H1 (cell line): ENCODE data around the gene CHST1. TPM values are rescaled to one million over a fixed set of nuclear protein-coding genes. Genes with fewer than 3 reads are reported as not detected.

Source experiments
- CEBPB ChIP-seq: IDR thresholded peaks from 2 replicates; pipeline ENCODE4 v1.6.1; 2012; ENCODE audit warnings: low read depth, low read length
- CHD7 ChIP-seq: fragments of 300-600 bp; sonication (generic); IDR thresholded peaks from 2 replicates; pipeline ENCODE4 v1.7.1; 2012; ENCODE audit warnings: low read length, moderate library complexity, mild to moderate bottlenecking, inconsistent platforms; ENCODE audit not compliant: insufficient replicate concordance
- SAP30 ChIP-seq: fragments of 300-600 bp; sonication (generic); IDR thresholded peaks from 2 replicates; pipeline ENCODE4 v1.7.1; 2012; ENCODE audit warnings: low read length, moderate library complexity, mild to moderate bottlenecking, inconsistent platforms; ENCODE audit not compliant: insufficient read depth, insufficient replicate concordance
- polyA plus RNA-seq, 7 experiments: library from polyadenylated mRNA; depleted of rRNA in 3 of 7; stranded (reverse) in 5 of 7; unstranded in 2 of 7; fragments of >200 nt in 5 of 7; fragments of 200-250 nt in 2 of 7; gene quantifications; 1 replicate in 5 of 7; 2 replicates in 1 of 7; 4 replicates in 1 of 7; pipeline versions ENCODE4 v1.2.1 to v1.2.3, GENCODE V29; 2011 to 2013; ENCODE audit warnings: missing spikeins in 2 of 7, mixed read lengths in 2 of 7
- total RNA-seq: library from RNA; stranded (reverse); fragmentation: NEBNext Ultra II Directional; extraction: Animal tissue kit (Norgen Biotek cat#: 25700); gene quantifications from 2 replicates; pipeline ENCODE4 v1.2.1, GENCODE V29; 2021
- TF ChIP-seq, protein P1 (sequence below): IDR thresholded peaks from 2 replicates; pipeline ENCODE4 v1.6.1; 2011; ENCODE audit warnings: low read length, improper control_type of control experiment
- TF ChIP-seq, protein P2 (sequence below): IDR thresholded peaks from 2 replicates; pipeline ENCODE4 v1.6.1; 2012; ENCODE audit warnings: low read length, inconsistent platforms

Gene CHST1
- total and polyA plus RNA-seq, 2 of the 8 experiments (the other 6 are each of a cell fraction or from before 2014, with no cell fraction given) = 1.6 to 3.8 TPM

DNA sequence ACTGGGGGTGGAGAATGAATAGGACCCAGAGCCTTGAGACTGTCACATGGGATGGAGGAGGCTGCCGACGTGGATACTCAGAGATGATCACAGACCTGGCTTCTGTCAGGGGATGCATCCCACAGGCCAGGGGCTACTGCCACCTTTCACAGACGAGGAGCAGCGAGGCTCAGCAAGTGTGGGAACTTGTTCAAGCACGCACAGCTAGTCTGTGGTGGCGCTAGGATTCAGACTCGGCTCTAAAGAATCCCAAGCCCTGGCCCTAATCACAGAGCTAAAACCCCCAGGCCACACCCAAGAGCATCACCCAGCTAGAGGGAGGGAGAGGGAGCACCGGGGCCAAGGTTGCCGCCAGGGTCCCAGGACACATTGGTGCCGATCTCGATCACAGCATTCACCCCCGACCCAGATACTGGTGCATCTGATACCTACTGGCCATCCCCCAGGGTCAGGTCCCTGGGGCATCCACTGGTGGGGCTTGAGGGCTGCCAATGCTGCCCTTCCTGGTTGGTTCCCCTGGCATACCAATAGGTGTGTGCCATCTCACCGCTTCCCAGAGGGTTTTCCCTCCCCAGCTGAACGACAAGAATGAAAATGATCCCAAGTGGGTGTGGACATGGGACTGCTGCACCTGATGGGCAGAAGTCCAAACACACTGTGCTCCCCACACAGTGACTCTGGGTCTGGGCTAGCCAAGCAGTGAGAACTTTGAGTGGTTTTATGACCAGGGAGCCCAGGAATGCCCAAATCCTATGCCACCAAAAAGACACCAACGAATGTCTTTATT lies 6.2 kb downstream of the CHST1 start (continued):
- TF ChIP-seq CHD7 = no peak
- TF ChIP-seq, protein P1, sequence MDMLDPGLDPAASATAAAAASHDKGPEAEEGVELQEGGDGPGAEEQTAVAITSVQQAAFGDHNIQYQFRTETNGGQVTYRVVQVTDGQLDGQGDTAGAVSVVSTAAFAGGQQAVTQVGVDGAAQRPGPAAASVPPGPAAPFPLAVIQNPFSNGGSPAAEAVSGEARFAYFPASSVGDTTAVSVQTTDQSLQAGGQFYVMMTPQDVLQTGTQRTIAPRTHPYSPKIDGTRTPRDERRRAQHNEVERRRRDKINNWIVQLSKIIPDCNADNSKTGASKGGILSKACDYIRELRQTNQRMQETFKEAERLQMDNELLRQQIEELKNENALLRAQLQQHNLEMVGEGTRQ = no peak
- TF ChIP-seq SAP30 = no peak
- TF ChIP-seq, protein P2, sequence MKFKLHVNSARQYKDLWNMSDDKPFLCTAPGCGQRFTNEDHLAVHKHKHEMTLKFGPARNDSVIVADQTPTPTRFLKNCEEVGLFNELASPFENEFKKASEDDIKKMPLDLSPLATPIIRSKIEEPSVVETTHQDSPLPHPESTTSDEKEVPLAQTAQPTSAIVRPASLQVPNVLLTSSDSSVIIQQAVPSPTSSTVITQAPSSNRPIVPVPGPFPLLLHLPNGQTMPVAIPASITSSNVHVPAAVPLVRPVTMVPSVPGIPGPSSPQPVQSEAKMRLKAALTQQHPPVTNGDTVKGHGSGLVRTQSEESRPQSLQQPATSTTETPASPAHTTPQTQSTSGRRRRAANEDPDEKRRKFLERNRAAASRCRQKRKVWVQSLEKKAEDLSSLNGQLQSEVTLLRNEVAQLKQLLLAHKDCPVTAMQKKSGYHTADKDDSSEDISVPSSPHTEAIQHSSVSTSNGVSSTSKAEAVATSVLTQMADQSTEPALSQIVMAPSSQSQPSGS = no peak
- no peak for TF ChIP-seq CEBPB
